Endodermal cell (in vitro differentiated cells): ENCODE measurements around the gene RHOV. TPM values are rescaled to one million over a fixed set of nuclear protein-coding genes. Genes with fewer than 3 reads are reported as not detected.

Source experiments
- DNase-seq: peaks from one replicate; pipeline ENCODE4 v3.0.0-alpha.2; 2017
- H3K27ac ChIP-seq: 2 replicates; pipeline ENCODE4 v1.5.1; 2013; ENCODE audit warnings: mild to moderate bottlenecking, low read depth, low read length, moderate library complexity
- H3K27me3 ChIP-seq: 2 replicates; pipeline ENCODE4 v1.6.1; 2013; ENCODE audit warnings: mild to moderate bottlenecking, low read length, moderate library complexity; ENCODE audit not compliant: insufficient read depth, control insufficient read depth, poor library complexity, severe bottlenecking
- H3K36me3 ChIP-seq: 2 replicates; pipeline ENCODE4 v1.7.0; 2013; ENCODE audit warnings: mild to moderate bottlenecking, low read length, moderate library complexity; ENCODE audit not compliant: control insufficient read depth, insufficient read depth
- H3K4me1 ChIP-seq: one replicate; pipeline ENCODE4 v1.7.0; 2013; ENCODE audit warnings: low read length; ENCODE audit not compliant: control insufficient read depth, insufficient read depth
- H3K4me3 ChIP-seq: 2 replicates; pipeline ENCODE4 v1.5.1; 2013; ENCODE audit warnings: mild to moderate bottlenecking, low read length, moderate library complexity
- H3K9ac ChIP-seq: 2 replicates; pipeline ENCODE4 v1.6.1; 2013; ENCODE audit warnings: mild to moderate bottlenecking, low read length, moderate library complexity; ENCODE audit not compliant: poor library complexity, severe bottlenecking; ENCODE audit errors: extremely low read depth
- H3K9me3 ChIP-seq: 2 replicates; pipeline ENCODE4 v1.6.1; 2013; ENCODE audit warnings: mild to moderate bottlenecking, low read length, moderate library complexity; ENCODE audit not compliant: control insufficient read depth
- H3K27ac Mint-ChIP-seq: 2 replicates; pipeline ENCODE4 v1.8.0; 2020; ENCODE audit warnings: mixed read lengths
- H3K27me3 Mint-ChIP-seq: 2 replicates; pipeline ENCODE4 v1.8.0; 2021; ENCODE audit warnings: mild to moderate bottlenecking, mixed read lengths; ENCODE audit not compliant: insufficient read depth
- H3K36me3 Mint-ChIP-seq: 2 replicates; pipeline ENCODE4 v1.8.0; 2020; ENCODE audit warnings: low read depth, mixed read lengths
- H3K4me1 Mint-ChIP-seq: 2 replicates; pipeline ENCODE4 v1.8.0; 2020; ENCODE audit warnings: mixed read lengths
- H3K4me3 Mint-ChIP-seq: 2 replicates; pipeline ENCODE4 v1.8.0; 2020; ENCODE audit warnings: mild to moderate bottlenecking, moderate library complexity, mixed read lengths
- H3K9me3 Mint-ChIP-seq: 2 replicates; pipeline ENCODE4 v1.8.0; 2020; ENCODE audit warnings: mild to moderate bottlenecking, mixed read lengths
- WGBS, 2 experiments: methylation state at CpG; one replicate each; pipeline versions ENCODE4 v1.1.5 to v1.1.7; 2013; ENCODE audit warnings: missing lambda C conversion rate in 2 of 2, mixed read lengths in 1 of 2; ENCODE audit not compliant: insufficient coverage in 1 of 2, insufficient read length in 1 of 2; 5-methylcytosine and 5-hydroxymethylcytosine counted together
- total RNA-seq, 2 donors: library from RNA; stranded (reverse); fragmentation: NEBNext Ultra II Directional in 1 of 2; extraction: Animal tissue kit (Norgen Biotek cat#: 25700) in 1 of 2; gene quantifications; 2 replicates in 1 of 2; 3 replicates in 1 of 2; pipeline ENCODE4 v1.2.1, GENCODE V29; 2021
- TF ChIP-seq, protein P1 (sequence below): fragments of 200-600 bp; sonication (generic); conservative IDR thresholded peaks from 2 replicates; pipeline ENCODE4 v1.5.0; 2021; ENCODE audit warnings: antibody characterized with exemption, mild to moderate bottlenecking

RHOV gene
- total RNA-seq, 2 donors from 2014 or later: 1.8 to 2.8 TPM

DNA sequence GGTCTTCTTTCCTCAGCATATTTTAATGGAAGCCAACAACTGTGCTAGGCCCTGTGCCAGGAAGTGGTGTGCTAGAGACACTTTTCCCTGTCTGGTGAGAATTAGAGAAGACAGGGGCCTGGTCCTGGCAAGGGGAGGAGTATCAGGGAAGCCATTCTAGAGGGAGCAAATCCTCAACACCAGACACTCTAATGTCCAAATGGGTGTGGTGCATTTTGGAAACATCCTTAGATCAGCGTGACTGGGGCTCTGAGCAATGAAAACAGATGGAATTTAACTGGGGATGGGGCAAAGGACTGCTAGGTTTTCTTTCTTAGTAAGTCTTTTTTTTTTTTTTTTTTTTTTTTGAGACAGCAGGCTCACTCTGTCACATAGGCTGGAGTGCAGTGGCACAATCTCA, 12.6 kb upstream of the RHOV start:
- H3K9me3 Mint-ChIP-seq: peaks cover 7% of the 10 kb centered on the region
- no peak overlapping the region for H3K4me3 Mint-ChIP-seq
- Histone ChIP-seq H3K36me3 (no peaks in the 10 kb centered on the region), H3K4me3 (no peak overlapping the region), H3K27me3 (no peaks in the 10 kb centered on the region), H3K4me1 (no peaks in the 10 kb centered on the region), H3K9me3 (peaks cover 10% of the 10 kb centered on the region), H3K27ac (no peak overlapping the region), H3K9ac (no peak overlapping the region)
- H3K27ac Mint-ChIP-seq: no peak overlapping the region
- no peaks in the 10 kb centered on the region for H3K36me3 Mint-ChIP-seq
- TF ChIP-seq, protein P1, sequence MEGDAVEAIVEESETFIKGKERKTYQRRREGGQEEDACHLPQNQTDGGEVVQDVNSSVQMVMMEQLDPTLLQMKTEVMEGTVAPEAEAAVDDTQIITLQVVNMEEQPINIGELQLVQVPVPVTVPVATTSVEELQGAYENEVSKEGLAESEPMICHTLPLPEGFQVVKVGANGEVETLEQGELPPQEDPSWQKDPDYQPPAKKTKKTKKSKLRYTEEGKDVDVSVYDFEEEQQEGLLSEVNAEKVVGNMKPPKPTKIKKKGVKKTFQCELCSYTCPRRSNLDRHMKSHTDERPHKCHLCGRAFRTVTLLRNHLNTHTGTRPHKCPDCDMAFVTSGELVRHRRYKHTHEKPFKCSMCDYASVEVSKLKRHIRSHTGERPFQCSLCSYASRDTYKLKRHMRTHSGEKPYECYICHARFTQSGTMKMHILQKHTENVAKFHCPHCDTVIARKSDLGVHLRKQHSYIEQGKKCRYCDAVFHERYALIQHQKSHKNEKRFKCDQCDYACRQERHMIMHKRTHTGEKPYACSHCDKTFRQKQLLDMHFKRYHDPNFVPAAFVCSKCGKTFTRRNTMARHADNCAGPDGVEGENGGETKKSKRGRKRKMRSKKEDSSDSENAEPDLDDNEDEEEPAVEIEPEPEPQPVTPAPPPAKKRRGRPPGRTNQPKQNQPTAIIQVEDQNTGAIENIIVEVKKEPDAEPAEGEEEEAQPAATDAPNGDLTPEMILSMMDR: no peak
- H3K4me1 Mint-ChIP-seq: no peaks in the 10 kb centered on the region
- H3K27me3 Mint-ChIP-seq: no peaks in the 10 kb centered on the region
- 100% methylated on average over 1 of the region's 1 CpG; no CpG with 5 or more reads in 1 of the 2 experiments for WGBS, 2 experiments
- no peak for DNase-seq

DNA sequence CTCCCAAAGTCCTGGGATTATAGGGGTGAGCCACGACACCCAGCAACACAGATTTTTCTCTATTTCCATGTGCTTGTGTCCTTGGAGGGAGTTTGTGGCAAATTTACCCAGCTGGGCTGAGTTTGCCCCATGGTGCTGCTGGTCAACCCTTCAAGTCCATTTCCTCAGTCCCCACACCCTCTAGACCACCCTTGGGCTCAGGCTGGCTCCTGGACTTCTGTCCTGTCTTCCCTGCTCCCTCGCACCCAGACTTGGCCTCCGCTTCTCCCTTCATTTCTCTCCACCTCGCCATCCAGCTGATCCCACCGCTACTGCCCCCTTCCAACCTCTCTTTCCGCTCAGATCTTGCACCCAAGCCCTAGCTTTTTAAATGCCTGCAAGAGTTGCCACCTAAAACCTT, 7.3 kb upstream of the RHOV start:
- WGBS, 2 experiments: 96 to 98% methylated on average over 4 to 5 of the region's 6 CpGs
- no peak overlapping the region for H3K27ac ChIP-seq
- Mint-ChIP-seq H3K27ac (no peak overlapping the region), H3K36me3 (no peaks in the 10 kb centered on the region), H3K4me3 (no peak overlapping the region), H3K27me3 (no peaks in the 10 kb centered on the region), H3K4me1 (no peaks in the 10 kb centered on the region), H3K9me3 (peaks cover 9% of the 10 kb centered on the region)
- DNase-seq: no peak
- no peaks in the 10 kb centered on the region for H3K36me3 ChIP-seq
- no peak overlapping the region for H3K4me3 ChIP-seq
- no peaks in the 10 kb centered on the region for H3K27me3 ChIP-seq
- H3K9me3 ChIP-seq: peaks cover 10% of the 10 kb centered on the region
- H3K4me1 ChIP-seq: no peaks in the 10 kb centered on the region
- H3K9ac ChIP-seq: no peak overlapping the region
- TF ChIP-seq, protein P1: no peak

DNA sequence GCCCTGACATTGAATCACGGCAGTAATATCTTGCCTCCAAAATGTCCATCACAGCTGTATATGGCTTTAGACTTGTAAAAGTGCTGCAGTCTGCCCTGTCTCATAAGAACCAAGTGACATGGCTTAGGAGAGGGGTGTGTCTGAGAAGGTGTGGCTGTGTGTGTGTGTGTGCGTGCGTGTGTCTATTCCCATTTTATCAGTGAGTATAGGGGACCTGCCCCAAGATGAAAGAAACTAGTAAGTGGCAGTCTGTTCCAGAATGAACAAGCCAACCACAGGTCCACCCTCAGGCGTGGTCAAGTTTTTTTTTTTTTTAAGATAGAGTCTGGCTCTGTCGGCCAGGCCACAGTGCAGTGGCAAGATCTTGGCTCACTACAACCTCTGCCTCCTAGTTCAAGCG, 5.6 kb upstream of the RHOV start:
- TF ChIP-seq, protein P1: no peak

More for the DNA sequence above, 5.6 kb upstream of the RHOV start:
- Histone ChIP-seq H3K4me3 (no peak overlapping the region), H3K27ac (no peak overlapping the region), H3K9ac (no peak overlapping the region), H3K36me3 (no peaks in the 10 kb centered on the region), H3K4me1 (no peaks in the 10 kb centered on the region), H3K27me3 (peaks cover 1% of the 10 kb centered on the region), H3K9me3 (peaks cover 10% of the 10 kb centered on the region)
- no peak overlapping the region for H3K4me3 Mint-ChIP-seq
- H3K27ac Mint-ChIP-seq: no peak overlapping the region
- H3K27me3 Mint-ChIP-seq: peaks cover under 1% of the 10 kb centered on the region
- no peaks in the 10 kb centered on the region for H3K36me3 Mint-ChIP-seq
- 91 to 100% methylated on average over 3 to 6 of the region's 6 CpGs for WGBS, 2 experiments
- no peaks in the 10 kb centered on the region for H3K4me1 Mint-ChIP-seq
- DNase-seq: no peak
- peaks cover 9% of the 10 kb centered on the region for H3K9me3 Mint-ChIP-seq
